Measurements from ENCODE around the gene RFC4. TPM values are rescaled to one million over a fixed set of nuclear protein-coding genes. Genes with fewer than 3 reads are reported as not detected.

The RFC4 gene
- total and polyA plus RNA-seq, 7 donors: 8.7 to 30.3 (median 16.4) TPM

DNA sequence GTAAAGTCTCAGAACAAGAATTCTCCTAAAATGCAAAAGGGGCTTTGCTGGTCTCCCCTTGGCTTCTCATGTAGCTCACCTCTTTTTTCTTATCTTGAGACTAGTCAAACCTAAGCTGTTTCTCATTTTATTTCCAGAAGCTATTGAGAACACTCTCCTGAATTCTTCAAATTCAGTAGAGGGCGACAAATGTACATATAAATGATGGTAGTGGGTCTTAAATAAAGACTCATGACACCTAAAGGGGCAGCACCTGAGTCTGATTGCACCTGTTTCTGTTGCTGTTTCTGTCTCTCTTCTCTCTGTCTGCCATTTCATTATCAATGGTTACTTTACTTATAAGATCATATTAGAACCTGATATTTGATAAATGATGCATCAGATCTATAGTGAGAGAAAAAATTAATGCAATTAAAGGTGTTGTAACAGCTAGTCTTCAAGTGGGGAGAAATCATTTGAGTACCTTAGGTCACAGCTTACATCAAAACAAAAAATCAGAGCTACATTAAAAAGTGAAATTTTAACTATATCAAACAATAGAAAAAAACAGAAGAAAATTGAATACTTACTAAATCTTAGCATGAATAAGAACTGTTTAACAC lies 43.2 kb upstream of the RFC4 start:
- no peaks in the 10 kb centered on the region for H3K36me3 ChIP-seq
- H3K4me1 ChIP-seq: no peaks in the 10 kb centered on the region
- no peak for TF ChIP-seq CTCF (IDR thresholded peaks at IDR 0.05)
- TF ChIP-seq POLR2A (IDR thresholded peaks at IDR 0.05): no peak
- no peaks in the 10 kb centered on the region for H3K9me3 ChIP-seq
- H3K4me3 ChIP-seq: no peak overlapping the region
- intact Hi-C loops (cut with DNase I): no loop called here
- no peak for DNase-seq
- WGBS, 2 donors: 6 to 7% methylated on average over 1 of the region's 1 CpG
- no peak overlapping the region for H3K27ac ChIP-seq
- peaks cover 0 to 22% (median 0%) of the 10 kb centered on the region in 3 donors for H3K27me3 ChIP-seq

GRCh38 chr3:186847437-186847836 lies 41.2 kb upstream of the RFC4 start:
- H3K27me3 ChIP-seq: peaks cover 0 to 22% (median 0%) of the 10 kb centered on the region in 3 donors
- DNase-seq: no peak
- no peak overlapping the region for H3K27ac ChIP-seq
- H3K4me1 ChIP-seq: no peaks in the 10 kb centered on the region
- no peaks in the 10 kb centered on the region for H3K9me3 ChIP-seq
- no peaks in the 10 kb centered on the region for H3K36me3 ChIP-seq
- no peak overlapping the region for H3K4me3 ChIP-seq
- TF ChIP-seq POLR2AphosphoS5 (IDR thresholded peaks at IDR 0.05) (no peak), POLR2A (IDR thresholded peaks at IDR 0.05) (no peak), CTCF (IDR thresholded peaks at IDR 0.05) (no peak), EP300 (IDR thresholded peaks at IDR 0.05) (no peak)
- intact Hi-C loops (cut with DNase I): no loop called here
- 13 to 50% methylated on average over 2 of the region's 2 CpGs for WGBS, 2 donors

DNA sequence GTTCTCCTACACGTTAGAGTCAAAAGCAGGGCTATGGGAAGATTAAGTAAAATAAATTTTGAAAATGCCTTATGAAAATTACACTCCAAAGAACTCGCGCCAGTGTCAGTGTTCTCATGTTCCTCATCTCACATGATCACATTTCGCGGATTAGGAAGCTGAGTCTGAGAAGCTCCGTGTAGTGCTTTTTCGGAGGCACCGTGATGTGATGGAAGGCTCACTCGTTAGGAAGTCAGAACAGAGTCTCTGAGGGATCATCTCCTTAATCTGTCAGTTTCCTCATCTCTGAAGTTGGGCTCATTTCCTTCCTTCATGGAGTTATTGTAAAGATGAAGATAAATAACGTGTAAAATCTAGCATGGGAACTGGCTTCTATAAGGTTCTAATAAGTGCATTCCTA lies 39.5 kb upstream of the RFC4 start:
- Histone ChIP-seq H3K27ac (no peak overlapping the region), H3K36me3 (no peaks in the 10 kb centered on the region), H3K4me3 (no peak overlapping the region), H3K9me3 (no peaks in the 10 kb centered on the region), H3K27me3 (peaks cover 0 to 22% (median 0%) of the 10 kb centered on the region in 3 donors), H3K4me1 (no peaks in the 10 kb centered on the region)
- WGBS, 2 donors: 80 to 88% methylated on average over 10 of the region's 10 CpGs
- no peak for TF ChIP-seq POLR2A (IDR thresholded peaks at IDR 0.05)
- TF ChIP-seq EP300 (IDR thresholded peaks at IDR 0.05): no peak
- TF ChIP-seq CTCF (IDR thresholded peaks at IDR 0.05): no peak
- TF ChIP-seq POLR2AphosphoS5 (IDR thresholded peaks at IDR 0.05): no peak
- DNase-seq: no peak
- intact Hi-C loops (cut with DNase I): no loop called here

DNA sequence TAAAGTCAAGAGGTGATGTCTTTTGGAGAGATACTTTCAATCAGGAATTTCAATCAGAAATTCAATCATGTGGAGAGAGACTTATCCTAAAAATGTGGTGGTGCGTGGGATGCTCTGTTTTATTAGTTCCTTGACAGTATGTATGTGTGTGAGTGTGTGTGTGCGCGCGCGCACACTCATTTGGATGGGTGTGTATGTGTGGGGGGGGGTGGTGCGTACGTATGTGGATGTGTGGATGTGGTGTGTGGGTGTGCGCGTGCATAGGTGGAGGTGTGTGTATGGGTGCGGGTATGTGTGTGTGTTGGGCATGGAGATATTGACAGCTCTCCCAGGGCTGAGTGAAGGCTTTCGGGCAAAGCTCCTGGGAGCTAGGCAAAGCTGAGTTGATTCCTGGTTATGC lies 38.6 kb upstream of the RFC4 start:
- no peak for DNase-seq
- intact Hi-C loops (cut with DNase I): no loop called here
- Histone ChIP-seq H3K9me3 (no peaks in the 10 kb centered on the region), H3K4me3 (no peak overlapping the region), H3K27ac (no peak overlapping the region), H3K36me3 (no peaks in the 10 kb centered on the region), H3K27me3 (peaks cover 0 to 22% (median 0%) of the 10 kb centered on the region in 3 donors), H3K4me1 (no peaks in the 10 kb centered on the region)
- 82 to 90% methylated on average over 11 of the region's 11 CpGs for WGBS, 2 donors
- TF ChIP-seq EP300 (IDR thresholded peaks at IDR 0.05) (no peak), POLR2A (IDR thresholded peaks at IDR 0.05) (no peak), CTCF (IDR thresholded peaks at IDR 0.05) (no peak), POLR2AphosphoS5 (IDR thresholded peaks at IDR 0.05) (no peak)

DNA sequence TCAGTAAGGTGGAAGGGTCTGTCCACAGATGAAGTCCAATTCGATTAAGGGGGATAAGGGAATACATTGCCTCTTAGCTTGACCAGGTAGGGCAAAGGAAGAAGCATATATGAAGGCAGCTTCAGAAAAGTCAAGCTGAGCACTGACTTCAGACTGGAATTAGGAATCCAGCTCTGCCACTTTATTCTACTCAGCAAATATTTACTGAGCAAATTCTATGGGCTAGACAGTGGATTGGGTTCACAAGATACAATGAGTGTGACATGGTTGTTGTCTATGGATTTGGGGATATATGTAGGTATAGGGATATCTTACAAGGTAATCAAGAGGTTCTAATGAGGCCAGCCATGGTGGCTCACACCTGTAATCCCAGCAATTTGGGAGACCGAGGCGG lies 36.8 kb upstream of the RFC4 start:
- intact Hi-C loops (cut with DNase I): no loop called here
- Histone ChIP-seq H3K27ac (no peak overlapping the region), H3K27me3 (peaks cover 0 to 22% (median 0%) of the 10 kb centered on the region in 3 donors), H3K4me3 (no peak overlapping the region), H3K36me3 (no peaks in the 10 kb centered on the region), H3K4me1 (no peaks in the 10 kb centered on the region), H3K9me3 (no peaks in the 10 kb centered on the region)
- no peak for DNase-seq
- WGBS, 2 donors: 80 to 88% methylated on average over 3 of the region's 3 CpGs
- no peak for TF ChIP-seq EP300 (IDR thresholded peaks at IDR 0.05)
- no peak for TF ChIP-seq POLR2AphosphoS5 (IDR thresholded peaks at IDR 0.05)
- TF ChIP-seq CTCF (IDR thresholded peaks at IDR 0.05): no peak
- no peak for TF ChIP-seq POLR2A (IDR thresholded peaks at IDR 0.05)
